Fibroblast of mammary gland (primary cell): Measurements from ENCODE around the gene CCDC85A.

Experiments used
- DNase-seq: peaks from one replicate; pipeline ENCODE4 v3.0.0-alpha.2; 2010; ENCODE audit warnings: low read depth
- H3K4me3 ChIP-seq: 2 replicates; pipeline ENCODE4 v1.5.1; 2011; ENCODE audit warnings: low read depth, mild to moderate bottlenecking, low read length, moderate library complexity; ENCODE audit not compliant: control insufficient read depth
- CTCF ChIP-seq: conservative IDR thresholded peaks from 2 replicates; pipeline ENCODE4 v1.5.1; 2011; ENCODE audit warnings: low read depth, low read length, inconsistent platforms; ENCODE audit not compliant: control insufficient read depth, insufficient read depth

CCDC85A gene

GRCh38 chr2:56179931-56180330 lies 3.9 kb upstream of the CCDC85A start:
- DNase-seq: no peak
- no peak for TF ChIP-seq CTCF
- no peak overlapping the region for H3K4me3 ChIP-seq

GRCh38 chr2:56182420-56182819 lies 1.4 kb upstream of the CCDC85A start:
- no peak for DNase-seq
- TF ChIP-seq CTCF: no peak

GRCh38 chr2:56184500-56185011 lies 766 bp downstream of the CCDC85A start:
- no peak for TF ChIP-seq CTCF
- H3K4me3 ChIP-seq: peak overlapping the region; percentile 50
- DNase-seq: no peak

More at GRCh38 chr2:56182420-56182819, 1.4 kb upstream of the CCDC85A start:
- H3K4me3 ChIP-seq: no peak overlapping the region

GRCh38 chr2:56185101-56185581 lies 1.4 kb downstream of the CCDC85A start:
- DNase-seq: no peak
- no peak for TF ChIP-seq CTCF

GRCh38 chr2:56185582-56186046 lies 1.8 kb downstream of the CCDC85A start:
- H3K4me3 ChIP-seq: peak overlapping the region; percentile 50
- peak; percentile 15 for TF ChIP-seq CTCF
- DNase-seq: no peak

More at GRCh38 chr2:56185101-56185581, 1.4 kb downstream of the CCDC85A start:
- peak overlapping the region; percentile 50 for H3K4me3 ChIP-seq

GRCh38 chr2:56191617-56192016 lies 7.8 kb downstream of the CCDC85A start:
- H3K4me3 ChIP-seq: no peak overlapping the region
- peak; percentile 72 for DNase-seq
- TF ChIP-seq CTCF: peak; percentile 80
